Sigmoid colon (tissue), 4 donors: ENCODE measurements around the gene PRUNE2.

Experiments
- POLR2AphosphoS5 ChIP-seq, 4 donors: sonication (generic); formaldehyde crosslinking; IDR thresholded peaks; one replicate each; pipeline ENCODE4 v1.6.1; 2017; ENCODE audit warnings: antibody characterized with exemption in 4 of 4
- TF ChIP-seq, protein P1 (sequence below), 4 experiments: fragments of 450-650 bp in 3 of 4; fragments of 200-600 bp in 1 of 4; IDR thresholded peaks; one replicate each; pipeline ENCODE4 v1.5.1; 2016 to 2019; ENCODE audit warnings: antibody characterized with exemption in 4 of 4, mild to moderate bottlenecking in 3 of 4, moderate library complexity in 2 of 4

GRCh38 chr9:76882686-76883085 is 23.2 kb downstream of the PRUNE2 start:
- TF ChIP-seq, protein P1, sequence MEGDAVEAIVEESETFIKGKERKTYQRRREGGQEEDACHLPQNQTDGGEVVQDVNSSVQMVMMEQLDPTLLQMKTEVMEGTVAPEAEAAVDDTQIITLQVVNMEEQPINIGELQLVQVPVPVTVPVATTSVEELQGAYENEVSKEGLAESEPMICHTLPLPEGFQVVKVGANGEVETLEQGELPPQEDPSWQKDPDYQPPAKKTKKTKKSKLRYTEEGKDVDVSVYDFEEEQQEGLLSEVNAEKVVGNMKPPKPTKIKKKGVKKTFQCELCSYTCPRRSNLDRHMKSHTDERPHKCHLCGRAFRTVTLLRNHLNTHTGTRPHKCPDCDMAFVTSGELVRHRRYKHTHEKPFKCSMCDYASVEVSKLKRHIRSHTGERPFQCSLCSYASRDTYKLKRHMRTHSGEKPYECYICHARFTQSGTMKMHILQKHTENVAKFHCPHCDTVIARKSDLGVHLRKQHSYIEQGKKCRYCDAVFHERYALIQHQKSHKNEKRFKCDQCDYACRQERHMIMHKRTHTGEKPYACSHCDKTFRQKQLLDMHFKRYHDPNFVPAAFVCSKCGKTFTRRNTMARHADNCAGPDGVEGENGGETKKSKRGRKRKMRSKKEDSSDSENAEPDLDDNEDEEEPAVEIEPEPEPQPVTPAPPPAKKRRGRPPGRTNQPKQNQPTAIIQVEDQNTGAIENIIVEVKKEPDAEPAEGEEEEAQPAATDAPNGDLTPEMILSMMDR (IDR thresholded peaks at IDR 0.05), result no peak
- TF ChIP-seq POLR2AphosphoS5 (IDR thresholded peaks at IDR 0.05), result no peak
